Neural cell (in vitro differentiated cells): ENCODE data around the gene HORMAD2.

Experiments
- EZH2 ChIP-seq: fragments of 200-600, 300-800 bp; shearing (Covaris generic), sonication (generic); IDR thresholded peaks from 2 replicates; pipeline ENCODE4 v1.6.1; 2014; ENCODE audit warnings: antibody characterized with exemption, low read length, borderline replicate concordance, mild to moderate bottlenecking; ENCODE audit not compliant: insufficient read depth, poor library complexity, severe bottlenecking
- MXI1 ChIP-seq: fragments of 450-650 bp; conservative IDR thresholded peaks from 2 replicates; pipeline ENCODE4 v1.6.1; 2014; ENCODE audit warnings: antibody characterized with exemption, mild to moderate bottlenecking; ENCODE audit not compliant: poor library complexity, severe bottlenecking
- POLR2AphosphoS5 ChIP-seq: IDR thresholded peaks from 2 replicates; pipeline ENCODE4 v1.6.1; 2012
- RAD21 ChIP-seq: fragments of 450-650 bp; conservative IDR thresholded peaks from 2 replicates; pipeline ENCODE4 v1.6.1; 2014; ENCODE audit warnings: antibody characterized with exemption, mild to moderate bottlenecking, moderate library complexity
- REST ChIP-seq: IDR thresholded peaks from 2 replicates; pipeline ENCODE4 v1.6.1; 2012; ENCODE audit warnings: borderline replicate concordance
- SMC3 ChIP-seq: fragments of 450-650 bp; conservative IDR thresholded peaks from 2 replicates; pipeline ENCODE4 v1.6.1; 2014; ENCODE audit warnings: antibody characterized with exemption, mild to moderate bottlenecking, moderate library complexity; ENCODE audit not compliant: poor library complexity
- TF ChIP-seq, protein P1 (sequence below): fragments of 450-650 bp; IDR thresholded peaks from 2 replicates; pipeline ENCODE4 v1.5.1; 2014; ENCODE audit warnings: antibody characterized with exemption, mild to moderate bottlenecking, moderate library complexity; ENCODE audit not compliant: poor library complexity, severe bottlenecking

DNA sequence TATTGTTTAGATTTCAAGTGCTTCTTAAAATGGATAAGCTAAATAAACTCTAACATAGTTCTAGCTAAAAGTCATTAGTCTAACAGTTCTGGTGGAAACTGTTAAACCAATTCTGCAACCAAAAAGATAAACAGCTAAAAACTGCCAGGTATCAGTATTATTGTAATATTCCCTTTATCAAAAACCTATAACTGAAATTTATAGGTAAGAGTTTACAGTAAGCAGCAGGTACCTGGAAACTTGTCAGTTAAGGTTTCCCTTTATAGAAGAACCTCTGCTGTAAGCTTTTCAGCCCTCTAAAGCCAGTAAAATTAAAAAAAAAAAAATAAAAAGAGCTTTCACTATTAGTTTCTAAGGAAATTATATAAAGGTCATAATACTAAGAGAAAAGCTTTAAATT lies 105.3 kb downstream of the HORMAD2 start:
- TF ChIP-seq EZH2 (no peak), REST (no peak), POLR2AphosphoS5 (no peak), RAD21 (no peak), MXI1 (no peak), SMC3 (no peak)
- TF ChIP-seq, protein P1, sequence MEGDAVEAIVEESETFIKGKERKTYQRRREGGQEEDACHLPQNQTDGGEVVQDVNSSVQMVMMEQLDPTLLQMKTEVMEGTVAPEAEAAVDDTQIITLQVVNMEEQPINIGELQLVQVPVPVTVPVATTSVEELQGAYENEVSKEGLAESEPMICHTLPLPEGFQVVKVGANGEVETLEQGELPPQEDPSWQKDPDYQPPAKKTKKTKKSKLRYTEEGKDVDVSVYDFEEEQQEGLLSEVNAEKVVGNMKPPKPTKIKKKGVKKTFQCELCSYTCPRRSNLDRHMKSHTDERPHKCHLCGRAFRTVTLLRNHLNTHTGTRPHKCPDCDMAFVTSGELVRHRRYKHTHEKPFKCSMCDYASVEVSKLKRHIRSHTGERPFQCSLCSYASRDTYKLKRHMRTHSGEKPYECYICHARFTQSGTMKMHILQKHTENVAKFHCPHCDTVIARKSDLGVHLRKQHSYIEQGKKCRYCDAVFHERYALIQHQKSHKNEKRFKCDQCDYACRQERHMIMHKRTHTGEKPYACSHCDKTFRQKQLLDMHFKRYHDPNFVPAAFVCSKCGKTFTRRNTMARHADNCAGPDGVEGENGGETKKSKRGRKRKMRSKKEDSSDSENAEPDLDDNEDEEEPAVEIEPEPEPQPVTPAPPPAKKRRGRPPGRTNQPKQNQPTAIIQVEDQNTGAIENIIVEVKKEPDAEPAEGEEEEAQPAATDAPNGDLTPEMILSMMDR = no peak
